Adrenal gland (tissue), 5 donors: ENCODE measurements around the gene RABGAP1L.

Experiments used
- POLR2A ChIP-seq, 2 donors: fragments of 450-650 bp; IDR thresholded peaks; one replicate each; pipeline ENCODE4 v1.6.1; 2017; ENCODE audit warnings: antibody characterized with exemption in 2 of 2, mild to moderate bottlenecking in 2 of 2, moderate library complexity in 1 of 2
- TF ChIP-seq, protein P1 (sequence below), 6 experiments: fragments of 450-650 bp in 4 of 6; fragments of 200-600 bp in 2 of 6; sonication (generic) in 1 of 6; IDR thresholded peaks; 1 replicate in 5 of 6; 2 replicates in 1 of 6; pipeline versions ENCODE4 v1.5.1 to v1.8.0; 2016 to 2021; ENCODE audit warnings: antibody characterized with exemption in 6 of 6, mild to moderate bottlenecking in 2 of 6, moderate library complexity in 1 of 6
- donor health status: DM: no; HTN: no; CAD: no.

DNA sequence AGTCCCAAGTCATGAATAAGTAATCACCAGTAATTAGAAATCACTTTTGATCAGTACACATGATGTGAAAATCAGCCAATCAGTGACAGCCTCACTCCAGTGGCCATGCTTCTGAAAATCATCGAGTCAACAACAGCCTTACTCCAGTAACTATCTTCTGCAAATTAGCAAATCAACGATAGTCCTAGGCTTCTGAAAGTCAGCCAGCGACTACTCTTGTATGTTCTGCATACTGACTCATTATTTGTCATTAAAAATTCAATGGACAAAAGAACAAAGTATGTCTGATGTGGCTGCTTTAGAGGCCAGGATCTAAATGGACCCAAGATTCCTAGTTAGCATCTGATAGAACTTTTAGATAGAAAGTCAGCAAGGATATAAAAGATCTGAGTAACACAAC, 391.0 kb downstream of the RABGAP1L start:
- TF ChIP-seq, protein P1, sequence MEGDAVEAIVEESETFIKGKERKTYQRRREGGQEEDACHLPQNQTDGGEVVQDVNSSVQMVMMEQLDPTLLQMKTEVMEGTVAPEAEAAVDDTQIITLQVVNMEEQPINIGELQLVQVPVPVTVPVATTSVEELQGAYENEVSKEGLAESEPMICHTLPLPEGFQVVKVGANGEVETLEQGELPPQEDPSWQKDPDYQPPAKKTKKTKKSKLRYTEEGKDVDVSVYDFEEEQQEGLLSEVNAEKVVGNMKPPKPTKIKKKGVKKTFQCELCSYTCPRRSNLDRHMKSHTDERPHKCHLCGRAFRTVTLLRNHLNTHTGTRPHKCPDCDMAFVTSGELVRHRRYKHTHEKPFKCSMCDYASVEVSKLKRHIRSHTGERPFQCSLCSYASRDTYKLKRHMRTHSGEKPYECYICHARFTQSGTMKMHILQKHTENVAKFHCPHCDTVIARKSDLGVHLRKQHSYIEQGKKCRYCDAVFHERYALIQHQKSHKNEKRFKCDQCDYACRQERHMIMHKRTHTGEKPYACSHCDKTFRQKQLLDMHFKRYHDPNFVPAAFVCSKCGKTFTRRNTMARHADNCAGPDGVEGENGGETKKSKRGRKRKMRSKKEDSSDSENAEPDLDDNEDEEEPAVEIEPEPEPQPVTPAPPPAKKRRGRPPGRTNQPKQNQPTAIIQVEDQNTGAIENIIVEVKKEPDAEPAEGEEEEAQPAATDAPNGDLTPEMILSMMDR (IDR thresholded peaks at IDR 0.05), result no peak
- no peak for TF ChIP-seq POLR2A (IDR thresholded peaks at IDR 0.05)
